ENCODE data around the gene DOLK. TPM values are rescaled to one million over a fixed set of nuclear protein-coding genes. Genes with fewer than 3 reads are reported as not detected.
A peak's percentile ranks its signal among the peaks of the same experiment; 100 is the strongest.

Gene DOLK
- total and polyA plus RNA-seq, 2 of the 4 experiments (the other 2 are of a cell fraction): 23.2 to 30.8 TPM

GRCh38 chr9:128920381-128921058 lies 26.9 kb downstream of the DOLK start, which contains the start of gene PHYHD1:
Gene PHYHD1, plus strand, starts transcription at chr9:128920982. Its CDS starts 1,342 bp downstream, at chr9:128922324.
- peak within 1 kb of the TSS; percentile 62 for H4K5ac ChIP-seq (ENCODE audit: low read depth, low read length)
- H3K56ac ChIP-seq (ENCODE audit: extremely low read depth, insufficient read depth, low read length): no peak within 1 kb of the TSS; the same call in 1 of the 2 replicates
- H3K9me1 ChIP-seq (ENCODE audit: insufficient read depth, low read length): peaks cover 22% of the 10 kb centered on the region
- peak within 1 kb of the TSS; percentile 79 for H2BK120ac ChIP-seq (ENCODE audit: low read depth, low read length)
- H3K4me2 ChIP-seq (ENCODE audit: low read depth, low read length): no peak within 1 kb of the TSS; the same call in 1 of the 2 replicates
- WGBS, 2 experiments (ENCODE audit: extremely low coverage in 2 of 2, insufficient read length in 1 of 2): 48% methylated on average over 6 of the region's 13 CpGs; no CpG with 5 or more reads in 1 of the 2 experiments
- H2BK5ac ChIP-seq (ENCODE audit: low read depth, low read length, poor library complexity, severe bottlenecking): peak within 1 kb of the TSS; percentile 61
- H4K20me1 ChIP-seq (ENCODE audit: insufficient read depth, low read length): no peaks in the 10 kb centered on the region
- ATAC-seq (ENCODE audit: low read depth) (peak; percentile 25; the same call in 1 of the 2 replicates), DNase-seq (peak; percentile 61)
- H4K8ac ChIP-seq (ENCODE audit: low read depth in 2 of 2, low read length in 2 of 2): peak within 1 kb of the TSS; percentile 43 to 91
- dilution Hi-C loops (cut with HindIII; ENCODE audit: low sequenced_read_pairs, unreplicated experiment) (no loop called here), in situ Hi-C loops (cut with MboI; ENCODE audit: low sequenced_read_pairs) (no loop called here), intact Hi-C loops (cut with micrococcal nuclease) (no loop called here)
- peak within 1 kb of the TSS; percentile 85 for H2AK5ac ChIP-seq (ENCODE audit: low read depth, low read length)
- CTCF ChIA-PET: interaction anchor here (0.6 to 0.9 kb wide), 2 partner anchors 8 kb away, joined by 5 to 6 read pairs; no protein-coding TSS in a partner anchor
- H2BK15ac ChIP-seq (ENCODE audit: low read depth, low read length): peak within 1 kb of the TSS; percentile 74; the same call in 2 of the 3 replicates
- H3K4ac ChIP-seq (ENCODE audit: low read depth, low read length): peak within 1 kb of the TSS; percentile 77
- H3K4me1 ChIP-seq (ENCODE audit: control insufficient read depth, insufficient read depth, low read length): peaks cover 17% of the 10 kb centered on the region
- H3K23ac ChIP-seq (ENCODE audit: low read depth, low read length): peak within 1 kb of the TSS; percentile 13
- TF ChIP-seq POLR2A (IDR thresholded peaks at IDR 0.05; ENCODE audit: low read depth, low read length): no peak
- peak; percentile 57 for TF ChIP-seq RCOR1 (IDR thresholded peaks at IDR 0.05; ENCODE audit: insufficient replicate concordance, low read length)
- BruUV-seq (replicated peaks): no TSS peak
- H2AK9ac ChIP-seq (replicated peaks; ENCODE audit: low read depth, low read length, poor library complexity): peak within 1 kb of the TSS; percentile 92
- peak within 1 kb of the TSS; percentile 85 for H2BK20ac ChIP-seq (ENCODE audit: low read depth, low read length)
- H3K18ac ChIP-seq (ENCODE audit: low read depth, low read length): peak within 1 kb of the TSS; percentile 1; the same call in 1 of the 2 replicates
- H3K27ac ChIP-seq (ENCODE audit: insufficient read depth, low read length): peak within 1 kb of the TSS; percentile 75
- H3K14ac ChIP-seq (replicated peaks; ENCODE audit: low read depth, low read length): peak within 1 kb of the TSS; percentile 55
- peak within 1 kb of the TSS; percentile 88 for H2AFZ ChIP-seq (replicated peaks; ENCODE audit: low read length, poor library complexity)
- H3K9me3 ChIP-seq (ENCODE audit: control insufficient read depth, insufficient read depth, low read length): no peaks in the 10 kb centered on the region
- H3K79me1 ChIP-seq (ENCODE audit: low read depth in 1 of 2, low read length in 2 of 2): peaks cover 12 to 58% of the 10 kb centered on the region in 2 experiments; a peak in 3 of 4 replicates
- no peak within 1 kb of the TSS for H3K4me3 ChIP-seq (ENCODE audit: insufficient read depth, low read depth, low read length)
- peaks cover 19% of the 10 kb centered on the region for H3K36me3 ChIP-seq (ENCODE audit: control insufficient read depth, insufficient read depth, low read length)
- H3K27me3 ChIP-seq (ENCODE audit: control insufficient read depth, insufficient read depth, low read length): no peaks in the 10 kb centered on the region
- H4K91ac ChIP-seq (ENCODE audit: insufficient read depth, low read depth, low read length): peak within 1 kb of the TSS; percentile 36
- POLR2A ChIA-PET (ENCODE audit: unreplicated experiment): no interaction called here
- H3K9ac ChIP-seq (ENCODE audit: low read depth, low read length): peak within 1 kb of the TSS; percentile 43

All from IMR-90 (cell line).